ENCODE results near the gene OSGIN1.

Gene OSGIN1

DNA sequence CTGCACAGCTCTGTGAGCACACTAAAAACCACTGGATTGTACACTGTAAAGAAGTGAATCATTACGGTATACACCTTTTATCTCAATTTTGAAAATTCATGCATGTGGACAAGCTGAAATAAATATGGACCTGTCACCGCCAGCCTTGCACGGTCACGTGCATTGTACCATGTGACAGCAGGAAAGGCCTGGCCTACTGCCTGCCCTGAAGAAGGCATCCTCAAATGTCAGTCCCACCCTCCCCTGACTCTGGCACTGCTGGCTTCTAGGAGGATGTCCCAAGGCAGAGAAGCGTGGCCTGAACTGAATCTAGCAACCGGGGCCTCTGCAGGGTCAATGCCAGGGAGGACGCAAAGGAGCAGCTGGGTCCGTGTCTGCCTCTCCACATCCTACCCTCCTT, 54.9 kb downstream of the OSGIN1 start:
- Mint-ChIP-seq H3K4me3 (no peak overlapping the region), H3K4me1 (no peaks in the 10 kb centered on the region), H3K27me3 (ENCODE audit: low read depth) (peaks cover 21% of the 10 kb centered on the region), H3K9me3 (no peaks in the 10 kb centered on the region), H3K36me3 (ENCODE audit: low read depth) (no peaks in the 10 kb centered on the region), H3K27ac (no peak overlapping the region)
- TF ChIP-seq, protein P1, sequence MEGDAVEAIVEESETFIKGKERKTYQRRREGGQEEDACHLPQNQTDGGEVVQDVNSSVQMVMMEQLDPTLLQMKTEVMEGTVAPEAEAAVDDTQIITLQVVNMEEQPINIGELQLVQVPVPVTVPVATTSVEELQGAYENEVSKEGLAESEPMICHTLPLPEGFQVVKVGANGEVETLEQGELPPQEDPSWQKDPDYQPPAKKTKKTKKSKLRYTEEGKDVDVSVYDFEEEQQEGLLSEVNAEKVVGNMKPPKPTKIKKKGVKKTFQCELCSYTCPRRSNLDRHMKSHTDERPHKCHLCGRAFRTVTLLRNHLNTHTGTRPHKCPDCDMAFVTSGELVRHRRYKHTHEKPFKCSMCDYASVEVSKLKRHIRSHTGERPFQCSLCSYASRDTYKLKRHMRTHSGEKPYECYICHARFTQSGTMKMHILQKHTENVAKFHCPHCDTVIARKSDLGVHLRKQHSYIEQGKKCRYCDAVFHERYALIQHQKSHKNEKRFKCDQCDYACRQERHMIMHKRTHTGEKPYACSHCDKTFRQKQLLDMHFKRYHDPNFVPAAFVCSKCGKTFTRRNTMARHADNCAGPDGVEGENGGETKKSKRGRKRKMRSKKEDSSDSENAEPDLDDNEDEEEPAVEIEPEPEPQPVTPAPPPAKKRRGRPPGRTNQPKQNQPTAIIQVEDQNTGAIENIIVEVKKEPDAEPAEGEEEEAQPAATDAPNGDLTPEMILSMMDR (IDR thresholded peaks at IDR 0.05; ENCODE audit: unreplicated experiment in 3 of 3): no peak

DNA sequence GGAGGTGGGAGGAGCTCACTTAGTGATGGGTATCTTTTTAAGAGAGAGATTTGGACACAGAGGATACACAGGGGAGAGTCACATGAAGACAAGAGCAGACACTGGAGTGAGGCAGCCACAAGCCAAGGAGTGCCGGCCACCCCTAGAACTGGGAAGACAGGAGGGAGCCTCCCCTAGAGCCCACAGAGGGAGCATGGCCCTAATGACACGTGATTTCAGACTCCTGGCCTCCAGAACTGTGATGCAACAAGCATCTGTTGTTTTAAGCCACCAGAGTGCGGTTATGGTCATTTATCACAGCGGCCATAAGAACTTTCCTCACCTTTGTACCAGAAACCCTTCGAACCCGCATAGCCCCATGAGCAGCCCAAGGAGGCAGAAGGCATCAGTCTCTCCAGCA, 56.2 kb downstream of the OSGIN1 start:
- H3K9me3 Mint-ChIP-seq: no peaks in the 10 kb centered on the region
- no peak overlapping the region for H3K4me3 Mint-ChIP-seq
- H3K4me1 Mint-ChIP-seq: no peaks in the 10 kb centered on the region
- peaks cover 17% of the 10 kb centered on the region for H3K27me3 Mint-ChIP-seq (ENCODE audit: low read depth)
- TF ChIP-seq, protein P1 (IDR thresholded peaks at IDR 0.05; ENCODE audit: unreplicated experiment in 3 of 3): no peak
- no peak overlapping the region for H3K27ac Mint-ChIP-seq
- H3K36me3 Mint-ChIP-seq (ENCODE audit: low read depth): no peaks in the 10 kb centered on the region

DNA sequence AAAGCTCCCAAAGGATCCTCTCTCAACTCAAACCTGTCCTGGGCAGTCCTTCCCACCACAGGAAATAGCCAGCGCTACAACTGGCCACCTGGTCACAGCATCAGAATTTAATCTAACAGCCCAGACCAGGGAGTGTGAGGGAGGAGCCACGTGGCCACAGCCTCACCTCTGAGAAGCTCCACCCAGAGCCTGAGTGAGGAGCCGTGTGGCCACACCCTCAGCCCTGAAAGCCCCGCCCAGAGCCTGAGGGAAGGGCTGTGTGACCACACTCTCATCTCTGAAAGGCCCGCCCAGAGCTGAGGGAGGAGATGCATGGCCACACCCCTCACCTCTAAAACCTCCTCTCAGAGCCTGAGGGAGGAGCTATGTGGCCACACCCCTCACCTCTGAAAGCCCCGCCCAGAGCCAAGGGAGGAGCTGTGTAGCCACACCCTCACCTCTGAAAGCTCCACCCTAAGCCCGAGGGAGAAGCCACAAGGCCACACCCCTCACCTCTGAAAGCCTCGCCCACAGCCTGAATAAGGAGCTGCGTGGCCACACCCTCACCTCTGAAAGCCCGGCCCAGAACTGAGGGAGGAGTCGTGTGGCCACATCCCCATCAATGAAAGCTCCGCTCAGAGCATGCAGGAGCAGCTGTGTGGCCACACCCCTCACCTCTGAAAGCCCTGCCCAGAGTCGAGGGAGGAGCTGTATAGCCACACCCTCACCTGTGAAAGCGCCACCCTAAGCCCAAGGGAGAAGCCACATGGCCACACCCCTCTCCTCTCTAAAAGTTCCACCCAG, 60.9 kb downstream of the OSGIN1 start:
- H3K27me3 Mint-ChIP-seq (ENCODE audit: low read depth): peaks cover 25% of the 10 kb centered on the region
- TF ChIP-seq, protein P1 (IDR thresholded peaks at IDR 0.05; ENCODE audit: unreplicated experiment in 3 of 3): no peak
- H3K4me3 Mint-ChIP-seq: no peak overlapping the region
- no peaks in the 10 kb centered on the region for H3K36me3 Mint-ChIP-seq (ENCODE audit: low read depth)
- H3K9me3 Mint-ChIP-seq: peaks cover 12% of the 10 kb centered on the region
- H3K27ac Mint-ChIP-seq: no peak overlapping the region
- H3K4me1 Mint-ChIP-seq: no peaks in the 10 kb centered on the region

DNA sequence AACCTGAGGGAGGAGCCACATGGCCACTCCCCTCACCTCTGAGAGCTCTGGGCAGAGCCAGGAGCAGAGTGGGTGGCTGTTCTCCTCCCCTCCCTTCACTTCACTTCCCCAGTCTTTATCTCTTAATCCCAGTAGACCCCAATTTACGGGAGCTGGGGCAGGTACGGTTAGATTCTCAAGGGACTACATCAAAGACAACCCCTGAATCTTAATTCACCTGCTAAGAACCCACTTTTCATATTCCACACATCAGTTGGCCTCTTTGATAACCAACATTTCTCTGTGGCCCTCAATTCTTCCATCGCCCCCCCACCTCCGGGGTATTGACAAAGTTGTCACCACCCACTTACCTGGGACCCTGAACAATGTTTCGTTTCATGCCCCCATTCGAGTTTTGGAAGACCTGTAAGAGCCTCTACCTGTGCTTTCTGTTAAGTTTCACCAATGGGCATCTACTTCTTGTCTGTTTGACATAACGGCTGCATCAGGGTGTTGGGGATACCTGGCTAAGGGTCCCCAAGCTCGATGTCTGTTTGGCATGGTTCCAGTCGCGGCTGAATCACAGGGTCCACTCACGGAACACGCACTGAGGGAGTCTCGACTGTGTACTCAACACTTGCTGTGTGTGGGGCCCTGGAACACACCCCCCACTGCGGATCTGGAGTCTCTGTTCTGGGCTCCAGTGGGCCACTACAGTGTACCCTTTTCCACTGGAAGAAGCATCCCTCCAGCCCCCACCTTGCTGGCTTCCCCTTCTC, 61.7 kb downstream of the OSGIN1 start:
- Mint-ChIP-seq H3K36me3 (ENCODE audit: low read depth) (no peaks in the 10 kb centered on the region), H3K27ac (no peak overlapping the region), H3K4me1 (no peaks in the 10 kb centered on the region), H3K9me3 (peaks cover 17% of the 10 kb centered on the region), H3K4me3 (no peak overlapping the region), H3K27me3 (ENCODE audit: low read depth) (peaks cover 30% of the 10 kb centered on the region)
- TF ChIP-seq, protein P1 (IDR thresholded peaks at IDR 0.05; ENCODE audit: unreplicated experiment in 3 of 3): no peak

DNA sequence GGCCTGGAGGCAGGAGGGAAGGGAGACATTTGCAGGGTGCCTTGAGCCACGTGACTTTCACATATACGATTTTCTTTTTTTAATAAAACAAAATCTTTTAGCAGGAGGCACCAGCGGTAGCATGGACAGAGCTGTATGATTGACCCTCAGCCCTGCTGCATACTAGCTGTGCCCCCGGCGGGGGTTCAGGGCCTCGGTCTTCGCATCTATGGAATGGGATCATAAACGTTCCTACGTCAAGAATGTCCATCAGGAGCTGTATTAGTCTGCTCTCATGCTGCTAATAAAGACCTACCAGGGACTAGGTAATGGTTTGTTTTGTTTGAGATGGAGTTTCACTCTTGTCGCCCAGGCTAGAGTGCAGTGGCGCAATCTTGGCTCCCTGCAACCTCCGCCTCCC, 62.4 kb downstream of the OSGIN1 start:
- H3K27me3 Mint-ChIP-seq (ENCODE audit: low read depth): peaks cover 33% of the 10 kb centered on the region
- TF ChIP-seq, protein P1 (IDR thresholded peaks at IDR 0.05; ENCODE audit: unreplicated experiment in 3 of 3): no peak
- H3K27ac Mint-ChIP-seq: no peak overlapping the region
- no peak overlapping the region for H3K4me3 Mint-ChIP-seq
- no peaks in the 10 kb centered on the region for H3K36me3 Mint-ChIP-seq (ENCODE audit: low read depth)
- H3K9me3 Mint-ChIP-seq: peaks cover 22% of the 10 kb centered on the region
- H3K4me1 Mint-ChIP-seq: no peaks in the 10 kb centered on the region
